Endothelial cell of umbilical vein (primary cell): ENCODE data around the gene F5. TPM values are rescaled to one million over a fixed set of nuclear protein-coding genes. Genes with fewer than 3 reads are reported as not detected.

Experiments
- BruUV-seq: library from RNA; stranded (reverse); fragments of 400-500 nt; replicated peaks from 2 replicates; lab custom pipeline; 2021; lab: Mats Ljungman, UMichigan
- CTCF ChIA-PET: fragments of 300-600, 350-600 bp; sonication (Branson Sonifier 250); formaldehyde crosslinking; loops from one replicate; lab custom pipeline; 2021; ENCODE audit warnings: antibody characterized with exemption, inconsistent platforms; lab: Charles Lee
- POLR2A ChIA-PET: fragments of 300-600, 350-600 bp; sonication (Branson Sonifier 250); formaldehyde crosslinking; loops from one replicate; lab custom pipeline; 2021; ENCODE audit warnings: antibody characterized with exemption, inconsistent platforms; lab: Charles Lee
- DNase-seq: peaks from one replicate; pipeline ENCODE4 v3.0.0-alpha.2; 2011; ENCODE audit warnings: low read depth, low spot score
- FAIRE-seq: peaks from 2 replicates; lab custom pipeline; 2011; peaks lifted over from hg19 to GRCh38; lab: Jason Lieb, UNC
- H2AFZ ChIP-seq: 2 replicates; pipeline ENCODE4 v1.6.0; 2012; ENCODE audit warnings: low read depth, low read length, control low read depth, inconsistent platforms
- H3K27ac ChIP-seq: 2 replicates; pipeline ENCODE4 v1.5.1; 2011; ENCODE audit warnings: low read depth, mild to moderate bottlenecking, control low read depth, low read length, moderate library complexity; ENCODE audit not compliant: insufficient read depth
- H3K27me3 ChIP-seq, 2 experiments: 2 replicates each; pipeline versions ENCODE4 v1.6.0 to v1.6.1; 2011; ENCODE audit warnings: low read length in 2 of 2, mixed read lengths in 1 of 2; ENCODE audit not compliant: control insufficient read depth in 2 of 2, insufficient read depth in 2 of 2
- H3K36me3 ChIP-seq, 2 experiments: 2 replicates in 1 of 2; 3 replicates in 1 of 2; pipeline ENCODE4 v1.5.1; 2011; ENCODE audit warnings: low read length in 2 of 2, mild to moderate bottlenecking in 1 of 2, moderate library complexity in 1 of 2; ENCODE audit not compliant: control insufficient read depth in 2 of 2, insufficient read depth in 2 of 2; ENCODE audit errors: extremely low read depth in 1 of 2
- H3K4me1 ChIP-seq: 3 replicates; pipeline ENCODE4 v1.5.1; 2011; ENCODE audit warnings: mild to moderate bottlenecking, low read length; ENCODE audit not compliant: control insufficient read depth, insufficient read depth; ENCODE audit errors: extremely low read depth
- H3K4me2 ChIP-seq: 2 replicates; pipeline ENCODE4 v1.6.1; 2011; ENCODE audit warnings: low read length, control low read depth, mixed read lengths; ENCODE audit not compliant: insufficient read depth
- H3K4me3 ChIP-seq, 3 experiments: fragments of 200-600 bp in 1 of 3; sonication (generic), shearing (Covaris generic) in 1 of 3; replicated peaks in 1 of 3; 2 replicates each; pipeline ENCODE4 v1.5.1; 2011 to 2016; ENCODE audit warnings: control low read depth in 3 of 3, low read length in 3 of 3, mild to moderate bottlenecking in 2 of 3, inconsistent platforms in 1 of 3, low read depth in 1 of 3, moderate library complexity in 1 of 3; ENCODE audit not compliant: insufficient read depth in 1 of 3
- H3K79me2 ChIP-seq: 2 replicates; pipeline ENCODE4 v1.6.0; 2012; ENCODE audit warnings: low read length, inconsistent platforms; ENCODE audit not compliant: control insufficient read depth, insufficient read depth
- H3K9ac ChIP-seq: replicated peaks from 2 replicates; pipeline ENCODE3; 2011; ENCODE audit warnings: low read length, control low read depth; ENCODE audit not compliant: insufficient read depth; ENCODE audit errors: extremely low read depth
- H3K9me1 ChIP-seq: replicated peaks from 3 replicates; pipeline ENCODE4 v1.6.0; 2011; ENCODE audit warnings: mild to moderate bottlenecking, low read length; ENCODE audit not compliant: control insufficient read depth, insufficient read depth; ENCODE audit errors: extremely low read depth
- H3K9me3 ChIP-seq: replicated peaks from 2 replicates; pipeline ENCODE4 v1.5.1; 2012; ENCODE audit warnings: low read length, inconsistent platforms; ENCODE audit not compliant: control insufficient read depth, insufficient read depth
- H4K20me1 ChIP-seq: replicated peaks from 2 replicates; pipeline ENCODE3; 2011; ENCODE audit warnings: mild to moderate bottlenecking, low read length; ENCODE audit not compliant: control insufficient read depth, insufficient read depth; ENCODE audit errors: extremely low read depth
- EZH2 ChIP-seq: IDR thresholded peaks from 2 replicates; pipeline ENCODE4 v1.6.1; 2012; ENCODE audit warnings: borderline replicate concordance, low read depth, mild to moderate bottlenecking, moderate library complexity, low read length, inconsistent platforms; ENCODE audit not compliant: severe bottlenecking
- FOS ChIP-seq: IDR thresholded peaks from 2 replicates; pipeline ENCODE4 v1.6.1; 2011; ENCODE audit warnings: mild to moderate bottlenecking, low read length, moderate library complexity, borderline replicate concordance; ENCODE audit not compliant: insufficient read depth
- GATA2 ChIP-seq: IDR thresholded peaks from 2 replicates; pipeline ENCODE4 v1.7.0; 2011; ENCODE audit warnings: low read depth, mild to moderate bottlenecking, moderate library complexity, mixed read lengths, low read length; ENCODE audit not compliant: insufficient read length, insufficient read depth
- JUN ChIP-seq: IDR thresholded peaks from 2 replicates; pipeline ENCODE4 v1.6.1; 2011; ENCODE audit warnings: borderline replicate concordance, low read depth; ENCODE audit not compliant: insufficient read length, insufficient read depth
- MYC ChIP-seq: IDR thresholded peaks from one replicate; pipeline ENCODE4 v1.6.1; 2011; ENCODE audit warnings: mild to moderate bottlenecking, low read depth, low read length
- POLR2A ChIP-seq: IDR thresholded peaks from 2 replicates; pipeline ENCODE4 v1.6.1; 2012; ENCODE audit warnings: low read depth, mild to moderate bottlenecking, control low read depth, low read length
- POLR2AphosphoS5 ChIP-seq: IDR thresholded peaks from 2 replicates; pipeline ENCODE4 v1.6.1; 2012; ENCODE audit warnings: low read depth, mild to moderate bottlenecking, control low read depth, low read length, moderate library complexity; ENCODE audit not compliant: insufficient read depth
- dilution Hi-C: fragments of 300-500 bp; cut with MboI; formaldehyde crosslinking; loops from one replicate; pipeline ENCODE4 v1.15.0; 2019; ENCODE audit warnings: low sequenced_read_pairs; ENCODE audit not compliant: extremely low pct_ligation_motif_present
- intact Hi-C: fragments of 100-400 bp; cut with micrococcal nuclease; formaldehyde crosslinking; loops from one replicate; pipeline ENCODE4 v1.10.0; 2022
- polyA plus RNA-seq, 4 experiments: library from polyadenylated mRNA; depleted of rRNA in 3 of 4; stranded (reverse) in 3 of 4; unstranded in 1 of 4; fragments of >200 nt; gene quantifications; 2 replicates each; pipeline versions ENCODE4 v1.2.1 to v1.2.3, GENCODE V29; 2011 to 2012; ENCODE audit warnings: missing spikeins in 1 of 4
- total RNA-seq: library from RNA; stranded (reverse); gene quantifications from 2 replicates; pipeline ENCODE4 v1.2.3, GENCODE V29; 2021
- TF ChIP-seq, protein P1 (sequence below): IDR thresholded peaks from 2 replicates; pipeline ENCODE4 v1.6.1; 2011; ENCODE audit not compliant: insufficient read depth, insufficient read length
- TF ChIP-seq, protein P2 (sequence below), 2 donors: IDR thresholded peaks; 1 replicate in 1 of 2; 2 replicates in 1 of 2; pipeline ENCODE4 v1.5.1; 2011; ENCODE audit warnings: low read length in 2 of 2, mild to moderate bottlenecking in 2 of 2, moderate library complexity in 2 of 2, control low read depth in 1 of 2, inconsistent platforms in 1 of 2, low read depth in 1 of 2; ENCODE audit not compliant: insufficient read depth in 1 of 2; ENCODE audit errors: extremely low read depth in 1 of 2

F5 gene
- total and polyA plus RNA-seq, 2 donors (not counting 3 experiments of a cell fraction or from before 2014, with no cell fraction given): not detected

DNA sequence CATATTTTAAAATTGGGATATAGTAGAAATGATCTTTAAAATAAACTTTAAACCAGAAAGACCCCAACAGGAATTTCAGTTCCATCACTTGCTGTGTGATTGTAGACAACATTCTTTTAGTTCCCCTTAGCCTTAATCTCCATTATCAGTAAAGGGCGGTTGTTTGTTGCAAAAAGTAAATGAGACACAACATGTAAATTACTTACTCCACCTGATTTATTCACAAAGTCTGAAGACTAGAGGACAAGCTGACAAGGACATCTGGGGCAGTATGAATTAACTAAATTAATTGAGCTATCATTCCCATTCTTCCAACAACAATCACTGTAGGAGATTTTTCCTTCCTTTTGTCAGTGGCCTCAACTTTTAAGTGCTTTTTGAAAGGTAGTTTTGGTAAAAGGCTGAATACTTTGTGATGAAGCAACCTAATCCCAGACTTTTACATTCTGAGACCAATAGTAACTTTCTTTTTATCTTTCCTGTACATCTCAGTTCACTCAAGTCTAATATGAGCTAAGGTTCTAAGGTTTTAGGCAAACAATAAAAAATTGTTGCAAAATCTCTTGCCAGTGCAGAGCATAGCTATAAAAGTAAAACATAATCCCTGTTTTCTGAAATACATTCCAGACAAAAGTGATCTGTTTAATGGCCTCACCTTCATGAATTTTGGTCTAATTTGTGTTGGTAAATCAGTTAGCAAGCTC, 106.8 kb downstream of the F5 start:
- H4K20me1 ChIP-seq: no peaks in the 10 kb centered on the region
- DNase-seq (no peak), FAIRE-seq (no peak)
- BruUV-seq: no TSS peak
- POLR2A ChIA-PET: no interaction called here
- dilution Hi-C loops: no loop called here
- intact Hi-C loops: no loop called here
- CTCF ChIA-PET: interaction anchor here (1.5 kb wide), 2 partner anchors 67 to 876 kb away, joined by 3 to 8 read pairs; no protein-coding TSS in a partner anchor
- no peak overlapping the region for H3K9ac ChIP-seq
- H3K4me3 ChIP-seq: no peak overlapping the region
- H3K4me2 ChIP-seq: no peak overlapping the region
- no peaks in the 10 kb centered on the region for H3K9me3 ChIP-seq
- TF ChIP-seq, protein P1, sequence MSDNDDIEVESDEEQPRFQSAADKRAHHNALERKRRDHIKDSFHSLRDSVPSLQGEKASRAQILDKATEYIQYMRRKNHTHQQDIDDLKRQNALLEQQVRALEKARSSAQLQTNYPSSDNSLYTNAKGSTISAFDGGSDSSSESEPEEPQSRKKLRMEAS: no peak
- no peak for TF ChIP-seq JUN
- no peak for TF ChIP-seq EZH2
- TF ChIP-seq FOS: no peak
- TF ChIP-seq, protein P2, sequence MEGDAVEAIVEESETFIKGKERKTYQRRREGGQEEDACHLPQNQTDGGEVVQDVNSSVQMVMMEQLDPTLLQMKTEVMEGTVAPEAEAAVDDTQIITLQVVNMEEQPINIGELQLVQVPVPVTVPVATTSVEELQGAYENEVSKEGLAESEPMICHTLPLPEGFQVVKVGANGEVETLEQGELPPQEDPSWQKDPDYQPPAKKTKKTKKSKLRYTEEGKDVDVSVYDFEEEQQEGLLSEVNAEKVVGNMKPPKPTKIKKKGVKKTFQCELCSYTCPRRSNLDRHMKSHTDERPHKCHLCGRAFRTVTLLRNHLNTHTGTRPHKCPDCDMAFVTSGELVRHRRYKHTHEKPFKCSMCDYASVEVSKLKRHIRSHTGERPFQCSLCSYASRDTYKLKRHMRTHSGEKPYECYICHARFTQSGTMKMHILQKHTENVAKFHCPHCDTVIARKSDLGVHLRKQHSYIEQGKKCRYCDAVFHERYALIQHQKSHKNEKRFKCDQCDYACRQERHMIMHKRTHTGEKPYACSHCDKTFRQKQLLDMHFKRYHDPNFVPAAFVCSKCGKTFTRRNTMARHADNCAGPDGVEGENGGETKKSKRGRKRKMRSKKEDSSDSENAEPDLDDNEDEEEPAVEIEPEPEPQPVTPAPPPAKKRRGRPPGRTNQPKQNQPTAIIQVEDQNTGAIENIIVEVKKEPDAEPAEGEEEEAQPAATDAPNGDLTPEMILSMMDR (IDR thresholded peaks at IDR 0.05; ENCODE audit: extremely low read depth in 1 of 2, insufficient read depth in 1 of 2, low read depth in 1 of 2, low read length in 2 of 2): no peak
- no peak for TF ChIP-seq GATA2
- no peak for TF ChIP-seq POLR2AphosphoS5
- no peak for TF ChIP-seq MYC
- TF ChIP-seq POLR2A: no peak
- H3K79me2 ChIP-seq: peaks cover 46% of the 10 kb centered on the region
- H3K4me1 ChIP-seq: peaks cover 12% of the 10 kb centered on the region
- H3K36me3 ChIP-seq: no peaks in the 10 kb centered on the region
- no peaks in the 10 kb centered on the region for H3K9me1 ChIP-seq
- no peaks in the 10 kb centered on the region for H3K27me3 ChIP-seq
- H3K27ac ChIP-seq: no peak overlapping the region
- no peak overlapping the region for H2AFZ ChIP-seq
